CD14-positive monocyte (primary cell): Measurements from ENCODE around the gene SRA1. TPM values are rescaled to one million over a fixed set of nuclear protein-coding genes. Genes with fewer than 3 reads are reported as not detected.

Experiments used
- DNase-seq, 3 donors: peaks; one replicate each; pipeline ENCODE4 v3.0.0-alpha.2; 2011 to 2022
- H2AFZ ChIP-seq: 2 replicates; pipeline ENCODE4 v1.6.0; 2012; ENCODE audit warnings: mild to moderate bottlenecking, low read depth, low read length, inconsistent platforms; ENCODE audit not compliant: insufficient read depth, poor library complexity, severe bottlenecking
- H3K27ac ChIP-seq, 2 donors: 1 replicate in 1 of 2; 2 replicates in 1 of 2; pipeline ENCODE4 v1.5.1; 2012 to 2013; ENCODE audit warnings: low read length in 2 of 2, control low read depth in 1 of 2, inconsistent platforms in 1 of 2, low read depth in 1 of 2, mild to moderate bottlenecking in 1 of 2
- H3K27me3 ChIP-seq, 2 donors: one replicate each; pipeline versions ENCODE4 v1.6.0 to v1.6.1; 2011 to 2013; ENCODE audit warnings: low read length in 2 of 2; ENCODE audit not compliant: control insufficient read depth in 2 of 2, insufficient read depth in 2 of 2
- H3K36me3 ChIP-seq, 2 donors: replicated peaks in 1 of 2; 1 replicate in 1 of 2; 2 replicates in 1 of 2; pipeline versions ENCODE4 v1.5.1 to v1.6.1; 2012 to 2013; ENCODE audit warnings: low read length in 2 of 2, control low read depth in 1 of 2, inconsistent platforms in 1 of 2, mild to moderate bottlenecking in 1 of 2; ENCODE audit not compliant: insufficient read depth in 2 of 2, control insufficient read depth in 1 of 2
- H3K4me1 ChIP-seq, 2 donors: 1 replicate in 1 of 2; 2 replicates in 1 of 2; pipeline versions ENCODE4 v1.5.1 to v1.6.1; 2012 to 2013; ENCODE audit warnings: low read length in 2 of 2, control low read depth in 1 of 2, inconsistent platforms in 1 of 2, mild to moderate bottlenecking in 1 of 2, moderate library complexity in 1 of 2; ENCODE audit not compliant: insufficient read depth in 2 of 2, control insufficient read depth in 1 of 2
- H3K4me2 ChIP-seq: replicated peaks from 2 replicates; pipeline ENCODE3; 2012; ENCODE audit warnings: low read length, moderate library complexity, mild to moderate bottlenecking; ENCODE audit not compliant: poor library complexity, severe bottlenecking; ENCODE audit errors: extremely low read depth
- H3K4me3 ChIP-seq, 3 experiments: fragments of 200-600 bp in 1 of 3; sonication (generic) in 1 of 3; replicated peaks in 1 of 3; 1 replicate in 2 of 3; 2 replicates in 1 of 3; pipeline ENCODE4 v1.5.1; 2011 to 2013; ENCODE audit warnings: low read length in 3 of 3, mild to moderate bottlenecking in 3 of 3, control low read depth in 2 of 3, low read depth in 2 of 3, inconsistent platforms in 1 of 3, moderate library complexity in 1 of 3
- H3K79me2 ChIP-seq: 2 replicates; pipeline ENCODE4 v1.6.0; 2012; ENCODE audit warnings: mild to moderate bottlenecking, control low read depth, inconsistent platforms, low read length, moderate library complexity; ENCODE audit not compliant: insufficient read depth
- H3K9ac ChIP-seq: 2 replicates; pipeline ENCODE4 v1.6.0; 2017; ENCODE audit warnings: low read length, mild to moderate bottlenecking; ENCODE audit not compliant: insufficient read depth, poor library complexity, severe bottlenecking
- H3K9me3 ChIP-seq, 2 donors: replicated peaks in 1 of 2; 1 replicate in 1 of 2; 2 replicates in 1 of 2; pipeline versions ENCODE4 v1.5.1 to v1.6.1; 2012 to 2013; ENCODE audit warnings: low read length in 2 of 2, control low read depth in 1 of 2; ENCODE audit not compliant: control insufficient read depth in 1 of 2, insufficient read depth in 1 of 2
- H4K20me1 ChIP-seq: 2 replicates; pipeline ENCODE4 v1.6.0; 2012; ENCODE audit warnings: mild to moderate bottlenecking, low read length, control low read depth, moderate library complexity; ENCODE audit not compliant: insufficient read depth
- H3K27ac Mint-ChIP-seq, 7 donors: one replicate each; pipeline ENCODE4 v1.8.0; 2020; ENCODE audit warnings: mild to moderate bottlenecking in 7 of 7, mixed read lengths in 7 of 7, moderate library complexity in 6 of 7, inconsistent platforms in 2 of 7
- H3K27me3 Mint-ChIP-seq, 3 donors: one replicate each; pipeline ENCODE4 v1.8.0; 2021 to 2022; ENCODE audit warnings: low read depth in 3 of 3, mild to moderate bottlenecking in 3 of 3, mixed read lengths in 3 of 3, moderate library complexity in 3 of 3, inconsistent platforms in 1 of 3
- H3K36me3 Mint-ChIP-seq, 2 donors: one replicate each; pipeline ENCODE4 v1.8.0; 2020; ENCODE audit warnings: mixed read lengths in 2 of 2, inconsistent platforms in 1 of 2, mild to moderate bottlenecking in 1 of 2
- H3K4me1 Mint-ChIP-seq: one replicate; pipeline ENCODE4 v1.8.0; 2020; ENCODE audit warnings: mild to moderate bottlenecking, mixed read lengths
- H3K4me3 Mint-ChIP-seq, 2 donors: one replicate each; pipeline ENCODE4 v1.8.0; 2020; ENCODE audit warnings: mild to moderate bottlenecking in 2 of 2, mixed read lengths in 2 of 2, moderate library complexity in 1 of 2
- H3K9me3 Mint-ChIP-seq, 7 donors: one replicate each; pipeline ENCODE4 v1.8.0; 2020 to 2022; ENCODE audit warnings: mixed read lengths in 7 of 7, mild to moderate bottlenecking in 6 of 7, moderate library complexity in 6 of 7, inconsistent platforms in 2 of 7
- WGBS: methylation state at CpG from one replicate; pipeline ENCODE4 v1.1.5; 2013; ENCODE audit warnings: missing lambda C conversion rate; ENCODE audit not compliant: insufficient coverage; 5-methylcytosine and 5-hydroxymethylcytosine counted together
- intact Hi-C, 2 donors: fragments of 100-400 bp; cut with micrococcal nuclease; formaldehyde crosslinking; loops; one replicate each; pipeline versions ENCODE4 v1.15.0 to v1.15.1; 2023
- polyA plus RNA-seq, 3 donors: library from polyadenylated mRNA; depleted of rRNA in 1 of 3; unstranded in 2 of 3; stranded (reverse) in 1 of 3; fragments of 300-500 nt in 2 of 3; fragments of >200 nt in 1 of 3; fragmentation: Illumina TruSeq in 2 of 3; gene quantifications; 1 replicate in 2 of 3; 2 replicates in 1 of 3; pipeline ENCODE4 v1.2.3, GENCODE V29; 2012 to 2021
- TF ChIP-seq, protein P1 (sequence below): fragments of 200-600 bp; IDR thresholded peaks from one replicate; pipeline ENCODE4 v1.8.0; 2022; ENCODE audit warnings: antibody characterized with exemption, mild to moderate bottlenecking

Gene SRA1
- polyA plus RNA-seq, 3 donors: 72.4 to 97.2 (median 80.8) TPM

DNA sequence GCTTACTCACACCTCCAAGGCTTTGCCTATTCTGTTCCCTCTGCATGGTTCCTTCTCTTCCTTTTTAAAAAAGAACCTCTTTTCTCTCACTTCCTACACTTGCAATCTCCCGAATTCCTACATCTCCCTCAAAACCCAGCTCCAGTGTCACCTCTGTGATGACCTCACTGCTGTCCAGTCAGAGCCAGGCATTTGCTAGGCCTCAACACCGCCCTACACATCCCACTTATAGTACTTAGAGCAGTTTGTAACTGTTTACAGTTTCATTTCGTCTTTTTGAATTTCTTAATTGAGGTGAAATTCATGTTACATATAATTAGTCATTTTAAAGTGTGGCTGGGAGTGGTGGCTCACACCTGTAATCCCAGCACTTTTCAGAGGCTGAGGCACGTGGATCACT lies 44.9 kb upstream of the SRA1 start:
- H3K9ac ChIP-seq: peak overlapping the region; percentile 44
- Mint-ChIP-seq H3K9me3 (peaks cover 0 to 5% (median 0%) of the 10 kb centered on the region in 7 donors), H3K36me3 (peaks cover 2 to 5% of the 10 kb centered on the region in 2 donors), H3K27me3 (peaks cover 0 to 5% (median 0%) of the 10 kb centered on the region in 3 donors), H3K4me3 (peak overlapping the region; percentile 55 to 60), H3K4me1 (peaks cover 66% of the 10 kb centered on the region), H3K27ac (peak overlapping the region; percentile 94 to 100 (median 99))
- H3K4me3 ChIP-seq: peak overlapping the region in 1 of 3 experiments; percentile 28
- H3K4me2 ChIP-seq: peak overlapping the region; percentile 33
- peak in 2 of 3 donors; percentile 82 to 86 for DNase-seq
- WGBS: 0% methylated on average over 1 of the region's 4 CpGs
- H3K36me3 ChIP-seq: no peaks in the 10 kb centered on the region
- intact Hi-C loops: loop anchor here in 1 of 2 donors (5.0 kb wide), 1 partner anchor 45 kb away; the partner anchor contains the start of gene SRA1
- no peaks in the 10 kb centered on the region for H4K20me1 ChIP-seq
- H2AFZ ChIP-seq: no peak overlapping the region
- no peaks in the 10 kb centered on the region for H3K9me3 ChIP-seq
- H3K4me1 ChIP-seq: peaks cover 71 to 95% of the 10 kb centered on the region in 2 donors
- H3K27me3 ChIP-seq: no peaks in the 10 kb centered on the region
- TF ChIP-seq, protein P1, sequence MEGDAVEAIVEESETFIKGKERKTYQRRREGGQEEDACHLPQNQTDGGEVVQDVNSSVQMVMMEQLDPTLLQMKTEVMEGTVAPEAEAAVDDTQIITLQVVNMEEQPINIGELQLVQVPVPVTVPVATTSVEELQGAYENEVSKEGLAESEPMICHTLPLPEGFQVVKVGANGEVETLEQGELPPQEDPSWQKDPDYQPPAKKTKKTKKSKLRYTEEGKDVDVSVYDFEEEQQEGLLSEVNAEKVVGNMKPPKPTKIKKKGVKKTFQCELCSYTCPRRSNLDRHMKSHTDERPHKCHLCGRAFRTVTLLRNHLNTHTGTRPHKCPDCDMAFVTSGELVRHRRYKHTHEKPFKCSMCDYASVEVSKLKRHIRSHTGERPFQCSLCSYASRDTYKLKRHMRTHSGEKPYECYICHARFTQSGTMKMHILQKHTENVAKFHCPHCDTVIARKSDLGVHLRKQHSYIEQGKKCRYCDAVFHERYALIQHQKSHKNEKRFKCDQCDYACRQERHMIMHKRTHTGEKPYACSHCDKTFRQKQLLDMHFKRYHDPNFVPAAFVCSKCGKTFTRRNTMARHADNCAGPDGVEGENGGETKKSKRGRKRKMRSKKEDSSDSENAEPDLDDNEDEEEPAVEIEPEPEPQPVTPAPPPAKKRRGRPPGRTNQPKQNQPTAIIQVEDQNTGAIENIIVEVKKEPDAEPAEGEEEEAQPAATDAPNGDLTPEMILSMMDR: no peak
- peak overlapping the region; percentile 94 to 95 for H3K27ac ChIP-seq
- H3K79me2 ChIP-seq: peaks cover 15% of the 10 kb centered on the region

DNA sequence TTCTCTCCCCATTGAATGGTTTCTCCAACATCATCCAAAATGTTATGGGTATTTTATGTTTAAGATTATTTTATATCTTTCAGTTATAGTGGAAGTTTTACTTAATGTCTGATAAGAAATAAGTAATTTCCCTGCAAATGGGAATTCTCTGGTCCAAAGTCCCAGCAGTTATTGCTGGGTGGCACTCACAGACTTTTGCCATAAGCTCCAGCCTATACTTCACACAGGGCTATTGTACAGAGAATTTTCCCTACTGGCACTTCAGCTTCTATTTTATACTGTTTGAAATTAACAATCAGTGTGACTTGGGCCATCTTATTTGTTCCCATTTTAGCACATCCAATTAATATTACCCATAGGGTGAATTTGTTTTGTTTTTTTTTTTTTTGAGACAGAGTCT lies 42.8 kb upstream of the SRA1 start:
- H4K20me1 ChIP-seq: no peaks in the 10 kb centered on the region
- Mint-ChIP-seq H3K36me3 (peaks cover 2% of the 10 kb centered on the region in 2 donors), H3K27me3 (peaks cover 0 to 5% (median 0%) of the 10 kb centered on the region in 3 donors), H3K4me1 (peaks cover 71% of the 10 kb centered on the region), H3K27ac (peak overlapping the region in 2 of 7 donors; percentile 45 to 99), H3K9me3 (peaks cover 0 to 3% (median 0%) of the 10 kb centered on the region in 7 donors), H3K4me3 (no peak overlapping the region)
- H3K4me1 ChIP-seq: peaks cover 75 to 95% of the 10 kb centered on the region in 2 donors
- H3K9me3 ChIP-seq: no peaks in the 10 kb centered on the region
- TF ChIP-seq, protein P1: no peak
- H3K27me3 ChIP-seq: no peaks in the 10 kb centered on the region
- intact Hi-C loops: loop anchor here in 1 of 2 donors (5.0 kb wide), 1 partner anchor 43 kb away; the partner anchor contains the start of gene SRA1
- H3K27ac ChIP-seq: no peak overlapping the region
- no peaks in the 10 kb centered on the region for H3K36me3 ChIP-seq
- H3K4me2 ChIP-seq: no peak overlapping the region
- H3K9ac ChIP-seq: no peak overlapping the region
- no peak for DNase-seq
- H3K79me2 ChIP-seq: peaks cover 11% of the 10 kb centered on the region
- no peak overlapping the region for H3K4me3 ChIP-seq
- H2AFZ ChIP-seq: no peak overlapping the region
